K562 (cell line): ENCODE data around the gene SNX9. TPM values are rescaled to one million over a fixed set of nuclear protein-coding genes. Genes with fewer than 3 reads are reported as not detected.

Source experiments
- ATAC-seq: fragments of 200-7000 bp; cut with Tn5 transposase; 3 replicates; pipeline ENCODE4 v1.9.1; 2020; ENCODE audit warnings: moderate library complexity
- BruUV-seq: library from RNA; stranded (reverse); fragments of 400-500 nt; replicated peaks from 2 replicates; lab custom pipeline; 2021; lab: Mats Ljungman, UMichigan
- CTCF ChIA-PET: fragments of 300-600 bp; formaldehyde crosslinking; extraction: SDS; loops from one replicate; lab custom pipeline; 2021; ENCODE audit warnings: low intra/inter-chr PET ratio; lab: Yijun Ruan, JAX
- POLR2A ChIA-PET: fragments of 300-600, 350-650 bp; sonication (Branson Sonifier 250); formaldehyde crosslinking; extraction: SDS; loops from one replicate; lab custom pipeline; 2021; ENCODE audit warnings: antibody characterized with exemption, inconsistent platforms; lab: Yijun Ruan, JAX
- DNase-seq, 4 experiments: peaks; one replicate each; pipeline versions ENCODE4 v3.0.0 to v3.0.0-alpha.2; 2011 to 2018; ENCODE audit warnings: low spot score in 3 of 4, mixed read lengths in 3 of 4; ENCODE audit errors: extremely low read depth in 1 of 4
- FAIRE-seq: peaks from 2 replicates; lab custom pipeline; 2011; peaks lifted over from hg19 to GRCh38; lab: Jason Lieb, UNC
- H2AFZ ChIP-seq: 2 replicates; pipeline ENCODE4 v1.6.0; 2011; ENCODE audit warnings: low read depth, low read length, control low read depth, inconsistent platforms
- H3K27ac ChIP-seq: fragments of 200-600 bp; 3 replicates; pipeline ENCODE4 v1.8.0; 2011; ENCODE audit warnings: low read depth, mild to moderate bottlenecking, control low read depth, inconsistent platforms, low read length, moderate library complexity, mixed read lengths; ENCODE audit errors: extremely low read depth
- H3K27me3 ChIP-seq, 2 experiments: fragments of 300-600 bp in 1 of 2; 2 replicates in 1 of 2; 3 replicates in 1 of 2; pipeline versions ENCODE4 v1.6.0 to v1.8.0; 2011; ENCODE audit warnings: inconsistent platforms in 2 of 2, low read length in 2 of 2, mild to moderate bottlenecking in 1 of 2, mixed read lengths in 1 of 2, moderate library complexity in 1 of 2; ENCODE audit not compliant: control insufficient read depth in 2 of 2, insufficient read depth in 2 of 2
- H3K36me3 ChIP-seq: fragments of 300-600 bp; 3 replicates; pipeline ENCODE4 v1.8.0; 2011; ENCODE audit warnings: mild to moderate bottlenecking, low read length, inconsistent platforms; ENCODE audit not compliant: control insufficient read depth, insufficient read depth
- H3K4me1 ChIP-seq, 2 experiments: fragments of 200-600 bp in 1 of 2; replicated peaks in 1 of 2; 2 replicates in 1 of 2; 3 replicates in 1 of 2; pipeline versions ENCODE4 v1.5.1 to v1.8.0; 2011; ENCODE audit warnings: inconsistent platforms in 2 of 2, low read length in 2 of 2, mild to moderate bottlenecking in 1 of 2, mixed read lengths in 1 of 2, moderate library complexity in 1 of 2; ENCODE audit not compliant: control insufficient read depth in 2 of 2, insufficient read depth in 2 of 2
- H3K4me2 ChIP-seq: 2 replicates; pipeline ENCODE4 v1.6.1; 2011; ENCODE audit warnings: low read length, control low read depth, inconsistent platforms, mixed read lengths; ENCODE audit not compliant: insufficient read depth
- H3K4me3 ChIP-seq: fragments of 200-600 bp; sonication (generic), shearing (Covaris generic); 2 replicates; pipeline ENCODE4 v1.5.1; 2016; ENCODE audit warnings: control low read depth, inconsistent platforms
- H3K79me2 ChIP-seq: fragments of 200-600 bp; 3 replicates; pipeline ENCODE4 v1.8.0; 2011; ENCODE audit warnings: low read length, inconsistent platforms; ENCODE audit not compliant: control insufficient read depth, insufficient read depth
- H3K9ac ChIP-seq, 2 experiments: 2 replicates each; pipeline versions ENCODE4 v1.6.0 to v1.6.1; 2011; ENCODE audit warnings: low read depth in 2 of 2, low read length in 2 of 2, control low read depth in 1 of 2, inconsistent platforms in 1 of 2, mild to moderate bottlenecking in 1 of 2, mixed read lengths in 1 of 2; ENCODE audit not compliant: insufficient read depth in 1 of 2
- H3K9me1 ChIP-seq: one replicate; pipeline ENCODE4 v1.6.0; 2011; ENCODE audit warnings: inconsistent platforms, mild to moderate bottlenecking, low read length, moderate library complexity; ENCODE audit not compliant: control insufficient read depth, insufficient read depth
- H3K9me3 ChIP-seq: replicated peaks from 2 replicates; pipeline ENCODE4 v1.5.1; 2011; ENCODE audit warnings: low read depth, low read length, inconsistent platforms; ENCODE audit not compliant: control insufficient read depth, insufficient read depth
- H4K20me1 ChIP-seq: replicated peaks from 2 replicates; pipeline ENCODE4 v1.6.1; 2011; ENCODE audit warnings: low read length, inconsistent platforms, mixed read lengths; ENCODE audit not compliant: control insufficient read depth, insufficient read depth
- ADNP ChIP-seq: fragments of 200-800 bp; sonication (Bioruptor generic); IDR thresholded peaks from 2 replicates; pipeline ENCODE4 v1.6.1; 2016; ENCODE audit warnings: missing genetic modification characterization, missing compliant biosample characterization
- CREM ChIP-seq: IDR thresholded peaks from 2 replicates; pipeline ENCODE4 v1.6.1; 2014; ENCODE audit warnings: antibody characterized with exemption, low read depth
- ELK1 ChIP-seq: sonication (generic); formaldehyde crosslinking; IDR thresholded peaks from 2 replicates; pipeline ENCODE4 v1.8.1; 2022; ENCODE audit warnings: missing genetic modification reagents
- MECOM ChIP-seq: fragments of 250-450 bp; sonication (Bioruptor Pico); IDR thresholded peaks from 2 replicates; pipeline ENCODE4 v1.8.0; 2022; ENCODE audit warnings: inconsistent platforms
- MTA3 ChIP-seq: fragments of 450-650 bp; formaldehyde crosslinking; IDR thresholded peaks from 2 replicates; pipeline ENCODE4 v1.6.1; 2017; ENCODE audit warnings: mild to moderate bottlenecking, borderline replicate concordance
- NFATC3 ChIP-seq: fragments of 450-650 bp; IDR thresholded peaks from 2 replicates; pipeline ENCODE4 v1.6.1; 2017; ENCODE audit warnings: mild to moderate bottlenecking
- NFIC ChIP-seq: fragments of 450-650 bp; IDR thresholded peaks from 2 replicates; pipeline ENCODE4 v1.6.1; 2017; ENCODE audit warnings: mild to moderate bottlenecking, inconsistent platforms
- NFYB ChIP-seq: IDR thresholded peaks from 2 replicates; pipeline ENCODE4 v1.6.1; 2011; ENCODE audit warnings: mild to moderate bottlenecking, moderate library complexity; ENCODE audit not compliant: insufficient read length; ENCODE audit errors: extremely low read depth
- NR2C2 ChIP-seq, 2 experiments: fragments of 200-800 bp in 1 of 2; sonication (Bioruptor generic) in 1 of 2; sonication (generic) in 1 of 2; formaldehyde crosslinking in 1 of 2; IDR thresholded peaks; 2 replicates each; pipeline versions ENCODE4 v1.6.1 to v1.8.0; 2016 to 2022; ENCODE audit warnings: mild to moderate bottlenecking in 1 of 2, missing compliant biosample characterization in 1 of 2, missing genetic modification characterization in 1 of 2, missing genetic modification reagents in 1 of 2
- RB1 ChIP-seq: fragments of 450-650 bp; IDR thresholded peaks from 2 replicates; pipeline ENCODE4 v1.6.1; 2017; ENCODE audit warnings: low read depth, mild to moderate bottlenecking
- TRIM28 ChIP-seq: fragments of 450-650 bp; IDR thresholded peaks from 2 replicates; pipeline ENCODE4 v1.6.1; 2017
- U2AF1 ChIP-seq: fragments of 200-400 bp; formaldehyde crosslinking; optimal IDR thresholded peaks from 2 replicates; pipeline ENCODE3; 2017; ENCODE audit warnings: mild to moderate bottlenecking, low read depth, low read length, moderate library complexity
- ZFP1 ChIP-seq: fragments of 450-650 bp; formaldehyde crosslinking; IDR thresholded peaks from 2 replicates; pipeline ENCODE4 v1.4.0; 2020; ENCODE audit warnings: mild to moderate bottlenecking, mixed read lengths
- ZNF584 ChIP-seq: fragments of 200-800 bp; sonication (Bioruptor generic); IDR thresholded peaks from 2 replicates; pipeline ENCODE4 v1.6.1; 2016; ENCODE audit warnings: low read depth, mild to moderate bottlenecking, missing genetic modification characterization, missing compliant biosample characterization
- WGBS: fragments of 100-300 bp; shearing (Covaris generic); methylation state at CpG from one replicate; pipeline ENCODE4 v1.1.6; 2016; ENCODE audit warnings: low coverage, mixed read lengths; ENCODE audit not compliant: insufficient coverage; ENCODE audit errors: missing lambda C conversion rate; 5-methylcytosine and 5-hydroxymethylcytosine counted together
- in situ Hi-C: fragments of 300-500 bp; cut with MboI; formaldehyde crosslinking; loops from 4 replicates; pipeline ENCODE4 v1.15.0; 2018; ENCODE audit warnings: inconsistent platforms, mixed read lengths
- intact Hi-C: fragments of 100-400 bp; cut with micrococcal nuclease; formaldehyde crosslinking; loops from 2 replicates; pipeline ENCODE4 v1.14.2; 2022
- polyA plus RNA-seq, 8 experiments: library from polyadenylated mRNA; depleted of rRNA in 4 of 8; stranded (reverse) in 5 of 8; unstranded in 3 of 8; fragments of >200 nt; fragmentation: Nextera tagmentation in 2 of 8; fragmentation: Illumina TruSeq in 1 of 8; extraction: Ambion mirVana in 2 of 8; extraction: Trizol in 1 of 8; gene quantifications; 2 replicates each; pipeline versions ENCODE4 v1.2.1 to v1.2.3, GENCODE V29; 2011 to 2014; ENCODE audit warnings: inconsistent platforms in 1 of 8, missing spikeins in 1 of 8
- total RNA-seq, 7 experiments: library from RNA; depleted of rRNA in 6 of 7; stranded (reverse); fragments of >200 nt in 6 of 7; fragmentation: Illumina TruSeq in 2 of 7; extraction: Trizol in 2 of 7; gene quantifications; 2 replicates each; pipeline versions ENCODE4 v1.2.1 to v1.2.3, GENCODE V29; 2011 to 2021; ENCODE audit warnings: low replicate concordance in 1 of 7
- TF ChIP-seq, protein P1 (sequence below): fragments of 250-450 bp; sonication (Bioruptor Pico); IDR thresholded peaks from 2 replicates; pipeline ENCODE4 v1.8.0; 2022; ENCODE audit warnings: moderate library complexity, mild to moderate bottlenecking, inconsistent platforms
- TF ChIP-seq, protein P2 (sequence below): fragments of 450-650 bp; IDR thresholded peaks from 2 replicates; pipeline ENCODE4 v1.6.1; 2018; ENCODE audit not compliant: partially characterized antibody

The SNX9 gene
- total and polyA plus RNA-seq, 9 of the 15 experiments (the other 6 are each of a cell fraction or from before 2014, with no cell fraction given): 6.0 to 81.7 (median 57.1) TPM

DNA sequence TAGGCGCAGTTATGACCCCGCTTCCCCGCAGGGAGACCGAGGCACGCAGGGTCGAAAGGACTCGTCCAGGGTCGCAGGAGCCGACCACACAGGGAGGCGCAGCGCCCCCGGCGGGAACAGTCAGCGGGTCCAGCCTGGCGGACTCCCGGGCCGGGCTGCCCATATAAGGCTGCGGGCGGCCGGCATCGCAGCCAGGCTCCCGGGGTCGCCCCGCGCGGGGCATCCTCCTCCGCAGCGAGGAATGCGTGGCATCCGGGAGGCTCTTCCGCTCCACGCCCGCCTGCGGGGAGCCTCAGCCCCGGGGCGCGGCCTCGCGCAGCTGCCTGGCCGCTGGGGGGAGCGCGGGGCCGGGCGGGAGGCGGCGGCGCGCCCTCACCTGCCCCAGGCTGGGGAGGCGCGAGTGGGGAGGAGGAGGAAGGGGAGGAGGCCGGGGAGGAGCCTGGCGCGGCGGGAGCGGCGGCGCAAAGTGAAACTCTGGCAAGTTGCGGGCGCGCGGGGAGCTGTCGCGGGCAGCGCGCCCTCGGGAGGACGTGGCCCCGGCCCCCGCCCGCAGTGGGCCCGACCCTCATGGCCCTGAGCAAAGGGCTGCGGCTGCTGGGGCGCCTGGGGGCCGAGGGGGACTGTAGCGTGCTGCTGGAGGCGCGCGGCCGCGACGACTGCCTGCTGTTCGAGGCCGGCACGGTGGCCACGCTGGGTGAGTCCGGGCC lies 158.5 kb downstream of the SNX9 start, which contains the start of gene SYNJ2:
TSS of gene SYNJ2 (plus strand) at position 469 of the 707 bp plus-strand sequence. CDS start at position 568, 99 bp downstream.
- intact Hi-C loops: loop anchor here (1.0 to 10.0 kb wide), 4 partner anchors 59 to 223 kb away; no protein-coding TSS in a partner anchor
- TF ChIP-seq ZFP1 (CRISPR knock-in tag) (no peak), U2AF1 (peak; percentile 21), MTA3 (peak; percentile 90), NR2C2 (CRISPR knock-in tag; IDR thresholded peaks at IDR 0.05) (peak; percentile 18; the same call in 1 of the 2 replicates), NR2C2 (tag; IDR thresholded peaks at IDR 0.05) (peak; percentile 75), ADNP (tag) (no peak), RB1 (peak; percentile 96), ZNF584 (peak; percentile 75), ELK1 (CRISPR knock-in tag) (peak; percentile 99), TRIM28 (0 out of 2 replicates have a peak, but pooled peaks have one; percentile 11), NFYB (no peak), MECOM (CRISPR knock-in tag) (no peak), CREM (0 out of 2 replicates have a peak, but pooled peaks have one; percentile 33), NFATC3 (no peak), NFIC (peak; percentile 14; the same call in 1 of the 2 replicates)
- TF ChIP-seq, protein P1, sequence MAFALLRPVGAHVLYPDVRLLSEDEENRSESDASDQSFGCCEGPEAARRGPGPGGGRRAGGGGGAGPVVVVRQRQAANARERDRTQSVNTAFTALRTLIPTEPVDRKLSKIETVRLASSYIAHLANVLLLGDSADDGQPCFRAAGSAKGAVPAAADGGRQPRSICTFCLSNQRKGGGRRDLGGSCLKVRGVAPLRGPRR: no peak
- TF ChIP-seq, protein P2, sequence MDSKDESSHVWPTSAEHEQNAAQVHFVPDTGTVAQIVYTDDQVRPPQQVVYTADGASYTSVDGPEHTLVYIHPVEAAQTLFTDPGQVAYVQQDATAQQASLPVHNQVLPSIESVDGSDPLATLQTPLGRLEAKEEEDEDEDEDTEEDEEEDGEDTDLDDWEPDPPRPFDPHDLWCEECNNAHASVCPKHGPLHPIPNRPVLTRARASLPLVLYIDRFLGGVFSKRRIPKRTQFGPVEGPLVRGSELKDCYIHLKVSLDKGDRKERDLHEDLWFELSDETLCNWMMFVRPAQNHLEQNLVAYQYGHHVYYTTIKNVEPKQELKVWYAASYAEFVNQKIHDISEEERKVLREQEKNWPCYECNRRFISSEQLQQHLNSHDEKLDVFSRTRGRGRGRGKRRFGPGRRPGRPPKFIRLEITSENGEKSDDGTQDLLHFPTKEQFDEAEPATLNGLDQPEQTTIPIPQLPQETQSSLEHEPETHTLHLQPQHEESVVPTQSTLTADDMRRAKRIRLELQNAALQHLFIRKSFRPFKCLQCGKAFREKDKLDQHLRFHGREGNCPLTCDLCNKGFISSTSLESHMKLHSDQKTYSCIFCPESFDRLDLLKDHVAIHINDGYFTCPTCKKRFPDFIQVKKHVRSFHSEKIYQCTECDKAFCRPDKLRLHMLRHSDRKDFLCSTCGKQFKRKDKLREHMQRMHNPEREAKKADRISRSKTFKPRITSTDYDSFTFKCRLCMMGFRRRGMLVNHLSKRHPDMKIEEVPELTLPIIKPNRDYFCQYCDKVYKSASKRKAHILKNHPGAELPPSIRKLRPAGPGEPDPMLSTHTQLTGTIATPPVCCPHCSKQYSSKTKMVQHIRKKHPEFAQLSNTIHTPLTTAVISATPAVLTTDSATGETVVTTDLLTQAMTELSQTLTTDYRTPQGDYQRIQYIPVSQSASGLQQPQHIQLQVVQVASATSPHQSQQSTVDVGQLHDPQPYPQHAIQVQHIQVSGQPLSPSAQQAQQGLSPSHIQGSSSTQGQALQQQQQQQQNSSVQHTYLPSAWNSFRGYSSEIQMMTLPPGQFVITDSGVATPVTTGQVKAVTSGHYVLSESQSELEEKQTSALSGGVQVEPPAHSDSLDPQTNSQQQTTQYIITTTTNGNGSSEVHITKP: peak; percentile 71

More for the DNA sequence above, 158.5 kb downstream of the SNX9 start, which contains the start of gene SYNJ2:
- in situ Hi-C loops: no loop called here
- peaks cover 12% of the 10 kb centered on the region; the same call in 1 of the 2 replicates for H4K20me1 ChIP-seq
- peak within 1 kb of the TSS; percentile 75 to 98 for H3K9ac ChIP-seq
- ChIA-PET CTCF (interaction anchor here (2.1 kb wide), 1 partner anchor 91 kb away, joined by 12 read pairs; no protein-coding TSS in a partner anchor), POLR2A (interaction anchor here (0.6 to 3.4 kb wide), 5 partner anchors 9 to 104 kb away, joined by 3 to 15 read pairs (median 3); no protein-coding TSS in a partner anchor)
- ATAC-seq (peak; percentile 90), FAIRE-seq (no peak), DNase-seq (peak; percentile 93 to 96 (median 95))
- peak within 1 kb of the TSS; percentile 97 for H2AFZ ChIP-seq
- H3K27me3 ChIP-seq: no peaks in the 10 kb centered on the region
- under 1% methylated on average over 51 of the region's 86 CpGs for WGBS
- H3K9me3 ChIP-seq: no peaks in the 10 kb centered on the region
- H3K4me3 ChIP-seq: peak within 1 kb of the TSS; percentile 79
- H3K79me2 ChIP-seq: peaks cover 46% of the 10 kb centered on the region
- H3K9me1 ChIP-seq: no peaks in the 10 kb centered on the region
- peak within 1 kb of the TSS; percentile 88 for H3K4me2 ChIP-seq
- peak within 1 kb of the TSS; percentile 85 for H3K27ac ChIP-seq
- H3K4me1 ChIP-seq: peaks cover 24 to 32% of the 10 kb centered on the region in 2 experiments; a peak in 4 of 5 replicates
- no peaks in the 10 kb centered on the region; the same call in 2 of the 3 replicates for H3K36me3 ChIP-seq
- BruUV-seq: no TSS peak
